GM21529 (cell line): Measurements from ENCODE around the gene BAZ2B.
A peak's percentile ranks its signal among the peaks of the same experiment; 100 is the strongest.

Experiments
- ATAC-seq: cut with Tn5 transposase; IDR thresholded peaks from one replicate; pipeline ENCODE4 v1.9.1; 2021; ENCODE audit not compliant: unreplicated experiment

The BAZ2B gene

GRCh38 chr2:159462961-159463360 is 153.4 kb downstream of the BAZ2B start:
- no peak for ATAC-seq

- ATAC-seq: no peak
Observed at GRCh38 chr2:159462201-159462785, 154.1 kb downstream of the BAZ2B start.

GRCh38 chr2:159461076-159461475 is 155.3 kb downstream of the BAZ2B start:
- no peak for ATAC-seq

- no peak for ATAC-seq
Observed at GRCh38 chr2:159460227-159460626, 156.1 kb downstream of the BAZ2B start.

- ATAC-seq: no peak
Observed at GRCh38 chr2:159459279-159459678, 157.1 kb downstream of the BAZ2B start.

GRCh38 chr2:159457589-159457988 is 158.8 kb downstream of the BAZ2B start:
- ATAC-seq: no peak

- peak; percentile 53 for ATAC-seq
Observed at GRCh38 chr2:159456500-159457426, 159.6 kb downstream of the BAZ2B start.

- ATAC-seq: no peak
Observed at GRCh38 chr2:159455330-159455918, 160.9 kb downstream of the BAZ2B start.

GRCh38 chr2:159454185-159454584 is 162.2 kb downstream of the BAZ2B start:
- no peak for ATAC-seq

- no peak for ATAC-seq
Observed at GRCh38 chr2:159450180-159450579, 166.2 kb downstream of the BAZ2B start.

- ATAC-seq: no peak
Observed at GRCh38 chr2:159449504-159450124, 166.7 kb downstream of the BAZ2B start.

- ATAC-seq: no peak
Observed at GRCh38 chr2:159446817-159447216, 169.5 kb downstream of the BAZ2B start.

GRCh38 chr2:159446201-159446600 is 170.1 kb downstream of the BAZ2B start:
- ATAC-seq: no peak

GRCh38 chr2:159445307-159445706 is 171.0 kb downstream of the BAZ2B start:
- no peak for ATAC-seq

- no peak for ATAC-seq
Observed at GRCh38 chr2:159444754-159445153, 171.6 kb downstream of the BAZ2B start.

- no peak for ATAC-seq
Observed at GRCh38 chr2:159442159-159442852, 174.0 kb downstream of the BAZ2B start.

GRCh38 chr2:159441182-159441581 is 175.2 kb downstream of the BAZ2B start:
- no peak for ATAC-seq

GRCh38 chr2:159439421-159439820 is 176.9 kb downstream of the BAZ2B start:
- ATAC-seq: no peak

GRCh38 chr2:159438720-159439353 is 177.5 kb downstream of the BAZ2B start:
- no peak for ATAC-seq

GRCh38 chr2:159438284-159438683 is 178.1 kb downstream of the BAZ2B start:
- no peak for ATAC-seq
